ENCODE data around the gene TXNL1.

TXNL1 gene

GRCh38 chr18:56647951-56648893, 9.8 kb upstream of the TXNL1 start (continued):
- no peak for TF ChIP-seq ZFP3 (CRISPR knock-in tag; IDR thresholded peaks at IDR 0.05)
- TF ChIP-seq CREB5 (CRISPR knock-in tag; IDR thresholded peaks at IDR 0.05; ENCODE audit: low read depth) = no peak
- TF ChIP-seq CSRNP3 (CRISPR knock-in tag; IDR thresholded peaks at IDR 0.05) = no peak

GRCh38 chr18:56647071-56647470, 8.7 kb upstream of the TXNL1 start:
- no peak for TF ChIP-seq ZNF70 (CRISPR knock-in tag; IDR thresholded peaks at IDR 0.05)
- no peak for TF ChIP-seq ARNTL (CRISPR knock-in tag; IDR thresholded peaks at IDR 0.05; ENCODE audit: borderline replicate concordance, low read depth)
- no peak for TF ChIP-seq CREB5 (CRISPR knock-in tag; IDR thresholded peaks at IDR 0.05; ENCODE audit: low read depth)
- no peak for TF ChIP-seq ZFP30 (CRISPR knock-in tag; IDR thresholded peaks at IDR 0.05)
- no peak for TF ChIP-seq TSHZ2 (CRISPR knock-in tag; IDR thresholded peaks at IDR 0.05)
- no peak for TF ChIP-seq ZFP3 (CRISPR knock-in tag; IDR thresholded peaks at IDR 0.05)
- no peak for TF ChIP-seq BACH2 (CRISPR knock-in tag; IDR thresholded peaks at IDR 0.05; ENCODE audit: borderline replicate concordance)
- no peak for TF ChIP-seq PPARA (CRISPR knock-in tag; IDR thresholded peaks at IDR 0.05; ENCODE audit: borderline replicate concordance)
- TF ChIP-seq GLIS3 (CRISPR knock-in tag; IDR thresholded peaks at IDR 0.05) = no peak
- TF ChIP-seq ISL1 (CRISPR knock-in tag; IDR thresholded peaks at IDR 0.05) = no peak
- TF ChIP-seq TOX (CRISPR knock-in tag; IDR thresholded peaks at IDR 0.05; ENCODE audit: borderline replicate concordance) = no peak
- no peak for TF ChIP-seq PATZ1 (CRISPR knock-in tag; IDR thresholded peaks at IDR 0.05; ENCODE audit: borderline replicate concordance)
- ATAC-seq = no peak

GRCh38 chr18:56645415-56646016, 7.1 kb upstream of the TXNL1 start:
- peak; percentile 52; the same call in 2 of the 3 replicates for ATAC-seq
- TF ChIP-seq CSDC2 (CRISPR knock-in tag; IDR thresholded peaks at IDR 0.05) (no peak), POU6F1 (CRISPR knock-in tag; IDR thresholded peaks at IDR 0.05; ENCODE audit: borderline replicate concordance, low read depth) (no peak), PATZ1 (CRISPR knock-in tag; IDR thresholded peaks at IDR 0.05; ENCODE audit: borderline replicate concordance) (no peak), CREB5 (CRISPR knock-in tag; IDR thresholded peaks at IDR 0.05; ENCODE audit: low read depth) (no peak), ZFP3 (CRISPR knock-in tag; IDR thresholded peaks at IDR 0.05) (no peak), ZC3H10 (CRISPR knock-in tag; IDR thresholded peaks at IDR 0.05) (no peak)

Measured in SK-N-SH treated with all-trans-retinoic acid at 6 μM for 48 hours (cell line).